Transverse colon (tissue), 4 donors: ENCODE data around the gene TXNDC17. TPM values are rescaled to one million over a fixed set of nuclear protein-coding genes. Genes with fewer than 3 reads are reported as not detected.

Experiments
- DNase-seq: peaks from one replicate; pipeline ENCODE4 v3.0.0-alpha.2; 2019
- H3K27ac ChIP-seq, 4 donors: fragments of 200-600 bp; sonication (generic); 2 replicates each; pipeline ENCODE4 v1.5.1; 2016 to 2018; ENCODE audit warnings: inconsistent platforms in 4 of 4
- H3K27me3 ChIP-seq: fragments of 200-600 bp; sonication (generic); 2 replicates; pipeline ENCODE4 v1.5.1; 2017; ENCODE audit warnings: inconsistent platforms
- H3K36me3 ChIP-seq, 4 donors: fragments of 200-600 bp; sonication (generic); 2 replicates each; pipeline ENCODE4 v1.5.1; 2017 to 2019; ENCODE audit warnings: inconsistent platforms in 4 of 4
- H3K4me1 ChIP-seq, 4 donors: fragments of 200-600 bp; sonication (generic); 2 replicates each; pipeline ENCODE4 v1.5.1; 2017 to 2020; ENCODE audit warnings: inconsistent platforms in 4 of 4
- H3K4me3 ChIP-seq, 4 donors: fragments of 200-600 bp; sonication (generic); 1 replicate in 1 of 4; 2 replicates in 3 of 4; pipeline versions ENCODE4 v1.5.1 to v1.6.1; 2017 to 2019; ENCODE audit warnings: inconsistent platforms in 4 of 4
- H3K9me3 ChIP-seq, 2 donors: fragments of 200-600 bp; sonication (generic); 2 replicates each; pipeline ENCODE4 v1.5.1; 2017 to 2019; ENCODE audit warnings: inconsistent platforms in 2 of 2
- CTCF ChIP-seq, 5 experiments: fragments of 200-600 bp in 3 of 5; fragments of 450-650 bp in 2 of 5; sonication (generic) in 3 of 5; IDR thresholded peaks; 1 replicate in 2 of 5; 2 replicates in 3 of 5; pipeline ENCODE4 v1.5.1; 2016 to 2017; ENCODE audit warnings: antibody characterized with exemption in 5 of 5, inconsistent platforms in 3 of 5, mild to moderate bottlenecking in 2 of 5, moderate library complexity in 1 of 5
- EP300 ChIP-seq: sonication (generic); formaldehyde crosslinking; IDR thresholded peaks from one replicate; pipeline ENCODE4 v1.6.1; 2017; ENCODE audit warnings: antibody characterized with exemption, low read depth
- POLR2A ChIP-seq: fragments of 450-650 bp; IDR thresholded peaks from one replicate; pipeline ENCODE4 v1.6.1; 2016; ENCODE audit warnings: antibody characterized with exemption, mild to moderate bottlenecking, moderate library complexity
- POLR2AphosphoS5 ChIP-seq, 3 donors: sonication (generic); formaldehyde crosslinking; IDR thresholded peaks; one replicate each; pipeline ENCODE4 v1.6.1; 2016; ENCODE audit warnings: antibody characterized with exemption in 3 of 3
- WGBS, 2 donors: methylation state at CpG; one replicate each; pipeline ENCODE4 v1.1.5; 2018; ENCODE audit warnings: low coverage in 1 of 2; 5-methylcytosine and 5-hydroxymethylcytosine counted together
- in situ Hi-C, 4 donors: fragments of 200-750 bp; cut with MboI; loops; one replicate each; pipeline versions ENCODE4 v1.15.0 to v1.15.1; 2017; ENCODE audit warnings: low sequenced_read_pairs in 3 of 4, low pct_ligation_motif_present in 1 of 4, low pct_unique_long_range_greater_than_20kb in 1 of 4
- intact Hi-C: fragments of 100-400 bp; cut with DNase I; formaldehyde crosslinking; loops from one replicate; pipeline ENCODE4 v1.15.1; 2023; ENCODE audit warnings: low total_unique reads
- total RNA-seq, 4 donors: library from RNA; depleted of rRNA; stranded (reverse); fragments of >200 nt; gene quantifications; one replicate each; pipeline ENCODE4 v1.1.0, GENCODE V29; 2016

The TXNDC17 gene
- total RNA-seq, 4 donors from 2014 or later = 60.2 to 439 (median 238) TPM

GRCh38 chr17:6596081-6596480 lies 44.8 kb upstream of the TXNDC17 start:
- Histone ChIP-seq H3K4me1 (peaks cover 10 to 45% (median 27%) of the 10 kb centered on the region in 4 donors), H3K4me3 (no peak overlapping the region), H3K36me3 (peaks cover 0 to 22% (median 10%) of the 10 kb centered on the region in 4 donors), H3K27me3 (no peaks in the 10 kb centered on the region), H3K9me3 (no peaks in the 10 kb centered on the region), H3K27ac (no peak overlapping the region)
- 95% methylated on average over 7 of the region's 7 CpGs for whole genome bisulfite sequencing, 2 donors
- TF ChIP-seq EP300 = no peak
- TF ChIP-seq POLR2AphosphoS5 (IDR thresholded peaks at IDR 0.05) = no peak
- no peak for TF ChIP-seq POLR2A
- TF ChIP-seq CTCF (IDR thresholded peaks at IDR 0.05) = no peak
- in situ Hi-C loops = no loop called here
- intact Hi-C loops = no loop called here
- no peak for DNase-seq

- H3K4me3 ChIP-seq = no peak overlapping the region
- in situ Hi-C loops = no loop called here
- 64 to 85% methylated on average over 2 of the region's 2 CpGs for WGBS, 2 donors
These were observed 44.3 kb upstream of the TXNDC17 start for GRCh38 chr17:6596511-6596910.

GRCh38 chr17:6596941-6597340 lies 43.9 kb upstream of the TXNDC17 start:
- in situ Hi-C loops = no loop called here

More at GRCh38 chr17:6596511-6596910, 44.3 kb upstream of the TXNDC17 start:
- H3K9me3 ChIP-seq = no peaks in the 10 kb centered on the region
- no peak for DNase-seq
- H3K36me3 ChIP-seq = peaks cover 0 to 22% (median 10%) of the 10 kb centered on the region in 4 donors
- H3K27ac ChIP-seq = no peak overlapping the region
- peaks cover 10 to 45% (median 27%) of the 10 kb centered on the region in 4 donors for H3K4me1 ChIP-seq
- intact Hi-C loops = no loop called here
- no peak for TF ChIP-seq POLR2AphosphoS5 (IDR thresholded peaks at IDR 0.05)
- no peaks in the 10 kb centered on the region for H3K27me3 ChIP-seq

GRCh38 chr17:6597727-6598126 lies 43.1 kb upstream of the TXNDC17 start:
- Histone ChIP-seq H3K27ac (peak overlapping the region in 2 of 4 donors; percentile 60 to 66), H3K4me1 (peaks cover 10 to 35% (median 20%) of the 10 kb centered on the region in 4 donors), H3K4me3 (no peak overlapping the region), H3K9me3 (no peaks in the 10 kb centered on the region), H3K36me3 (peaks cover 0 to 28% (median 10%) of the 10 kb centered on the region in 4 donors), H3K27me3 (no peaks in the 10 kb centered on the region)
- in situ Hi-C loops = no loop called here
- no peak for TF ChIP-seq POLR2A
- TF ChIP-seq EP300 = no peak
- TF ChIP-seq POLR2AphosphoS5 (IDR thresholded peaks at IDR 0.05) = no peak
- no peak for TF ChIP-seq CTCF (IDR thresholded peaks at IDR 0.05)
- no peak for DNase-seq
- WGBS, 2 donors = 29 to 43% methylated on average over 1 of the region's 1 CpG
- intact Hi-C loops = loop anchor here (1.0 kb wide), 1 partner anchor 17 kb away; no protein-coding TSS in a partner anchor

More at GRCh38 chr17:6596941-6597340, 43.9 kb upstream of the TXNDC17 start:
- intact Hi-C loops = loop anchor here (1.0 kb wide), 1 partner anchor 17 kb away; no protein-coding TSS in a partner anchor
- H3K4me3 ChIP-seq = no peak overlapping the region
- no peaks in the 10 kb centered on the region for H3K9me3 ChIP-seq
- peaks cover 0 to 23% (median 10%) of the 10 kb centered on the region in 4 donors for H3K36me3 ChIP-seq
- no peak for TF ChIP-seq POLR2A
- TF ChIP-seq POLR2AphosphoS5 (IDR thresholded peaks at IDR 0.05) = no peak
- TF ChIP-seq CTCF (IDR thresholded peaks at IDR 0.05) = no peak
- no peak for TF ChIP-seq EP300
- H3K27me3 ChIP-seq = no peaks in the 10 kb centered on the region
- no peak for DNase-seq
- H3K4me1 ChIP-seq = peaks cover 10 to 41% (median 23%) of the 10 kb centered on the region in 4 donors
- WGBS, 2 donors = 98 to 100% methylated on average over 4 of the region's 4 CpGs
- H3K27ac ChIP-seq = no peak overlapping the region

- peaks cover 0 to 17% (median 7%) of the 10 kb centered on the region in 4 donors for H3K36me3 ChIP-seq
- peaks cover 10 to 38% (median 20%) of the 10 kb centered on the region in 4 donors for H3K4me1 ChIP-seq
- H3K27ac ChIP-seq = peak overlapping the region; percentile 34 to 66 (median 48)
These were observed 41.5 kb upstream of the TXNDC17 start for GRCh38 chr17:6599364-6599763.

More at GRCh38 chr17:6599364-6599763, 41.5 kb upstream of the TXNDC17 start:
- Histone ChIP-seq H3K9me3 (no peaks in the 10 kb centered on the region), H3K4me3 (no peak overlapping the region), H3K27me3 (no peaks in the 10 kb centered on the region)
- intact Hi-C loops (no loop called here), in situ Hi-C loops (no loop called here)
- TF ChIP-seq EP300 = no peak
- TF ChIP-seq CTCF (IDR thresholded peaks at IDR 0.05) = no peak
- TF ChIP-seq POLR2AphosphoS5 (IDR thresholded peaks at IDR 0.05) = no peak
- no peak for TF ChIP-seq POLR2A
- no peak for DNase-seq
